Activated naive CD8-positive, alpha-beta T cell treated with anti-CD3 and anti-CD28 coated beads, Interleukin-2, amount 50 U/mL, for 16 hours (primary cell): Measurements from ENCODE around the gene SIK3.

Source experiments
- DNase-seq: peaks from one replicate; pipeline ENCODE4 v3.0.0-alpha.2; 2020; ENCODE audit warnings: low read depth, low spot score

The SIK3 gene

DNA sequence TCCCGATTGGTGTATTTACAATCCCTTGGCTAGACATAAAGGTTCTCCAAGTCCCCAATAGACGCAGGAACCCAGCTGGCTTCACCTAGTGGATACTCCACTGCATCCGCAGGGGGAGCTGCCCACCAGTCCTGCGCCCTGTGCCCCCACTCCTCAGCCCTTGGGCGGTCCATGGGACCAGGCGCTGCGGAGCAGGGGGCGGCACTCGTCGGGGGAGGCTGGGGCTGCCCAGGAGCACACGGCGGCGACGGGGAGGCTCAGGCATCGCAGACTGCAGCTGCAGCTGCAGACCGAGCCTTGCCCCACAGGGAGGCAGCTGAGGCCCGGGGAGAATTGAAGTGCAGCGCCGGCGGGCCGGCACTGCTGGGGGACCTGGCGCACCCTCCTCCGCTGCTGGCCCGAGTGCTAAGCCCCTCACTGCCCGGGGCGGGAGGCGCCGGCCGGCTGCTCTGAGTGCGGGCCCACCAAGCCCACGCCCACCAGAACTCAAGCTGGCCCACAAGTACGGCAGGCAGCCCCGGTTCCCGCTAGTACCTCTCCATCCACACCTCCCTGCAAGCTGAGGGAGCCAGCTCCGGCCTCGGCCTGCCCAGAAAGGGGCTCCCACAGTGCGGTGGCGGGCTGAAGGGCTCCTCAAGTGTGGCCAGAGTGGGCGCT, 12.2 kb upstream of the SIK3 start:
- DNase-seq = no peak

DNA sequence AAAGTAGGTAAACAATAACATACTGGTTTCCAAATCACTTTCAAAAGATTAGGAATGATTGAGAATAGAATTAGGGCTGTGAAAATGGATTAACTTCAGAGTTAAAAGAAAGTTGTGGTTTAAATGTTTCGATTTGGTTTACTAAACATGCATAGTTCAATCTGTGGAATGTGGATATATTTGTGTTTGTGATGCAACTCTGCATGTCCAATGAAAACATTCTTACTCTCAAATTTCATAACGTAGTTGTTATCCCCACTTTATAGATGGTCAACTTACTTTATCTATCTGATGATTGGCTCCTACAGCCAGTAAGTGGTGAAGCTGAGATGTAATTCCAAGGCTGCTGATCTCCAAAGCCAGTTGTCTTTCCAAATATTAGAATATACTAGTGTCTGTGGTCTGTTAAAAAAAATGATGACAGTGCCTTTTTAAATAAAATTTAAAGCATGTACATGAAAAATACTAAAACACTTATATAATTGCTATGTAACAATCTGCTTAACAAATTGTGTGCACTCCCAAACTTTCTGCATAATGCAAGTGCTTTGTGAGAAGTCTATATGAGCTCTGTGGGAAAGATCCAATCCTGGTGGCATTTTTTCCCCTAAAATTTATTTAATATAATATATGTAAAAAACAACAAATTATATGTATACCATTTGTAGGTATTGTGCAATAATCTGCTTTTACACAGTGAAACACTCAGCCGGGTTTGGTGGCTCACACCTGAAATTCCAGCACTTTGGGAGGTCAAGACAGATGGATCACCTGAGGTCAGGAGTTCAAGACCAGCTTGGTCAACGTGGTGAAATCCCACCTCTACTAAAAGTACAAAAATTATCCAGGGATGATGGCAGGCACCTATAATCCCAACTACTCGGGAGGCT, 9.7 kb upstream of the SIK3 start:
- no peak for DNase-seq

DNA sequence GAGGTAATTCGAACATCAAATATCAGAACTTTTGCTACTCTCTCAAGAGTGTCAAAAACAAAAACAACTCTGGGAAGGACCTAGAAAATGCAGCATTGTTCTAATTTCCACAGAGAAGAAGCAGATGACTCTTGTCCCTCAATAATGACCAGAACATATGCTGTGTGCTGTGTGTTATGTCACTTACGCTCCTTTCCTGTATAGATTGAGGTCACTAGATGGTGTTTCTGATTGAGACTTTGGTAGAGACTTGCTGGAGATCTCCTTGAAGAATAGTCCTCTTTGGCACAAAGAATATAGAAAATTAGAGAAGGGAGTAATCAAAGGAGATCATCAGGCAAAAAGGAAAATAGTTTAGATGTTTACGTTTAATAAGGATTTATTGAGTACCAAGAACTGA, 2.3 kb upstream of the SIK3 start:
- no peak for DNase-seq

DNA sequence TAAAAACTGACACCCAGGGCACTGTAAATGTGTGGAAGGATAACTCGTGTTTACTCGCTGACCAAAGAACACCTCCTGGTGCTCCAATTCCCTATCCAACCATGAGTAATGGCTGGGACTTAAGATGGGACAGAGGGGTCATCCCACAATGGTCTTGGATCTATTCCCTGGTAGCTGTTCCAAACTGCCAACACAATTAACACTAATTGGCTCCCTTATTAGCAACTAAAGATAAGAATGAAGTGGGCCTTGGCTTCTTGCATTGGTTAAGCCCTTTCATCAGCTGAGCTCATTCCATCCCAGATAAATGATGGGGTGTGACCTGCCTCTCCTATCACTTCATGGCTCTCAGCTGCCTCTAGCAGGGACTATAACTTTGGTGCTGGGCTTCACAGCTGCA, 1.5 kb upstream of the SIK3 start:
- no peak for DNase-seq

DNA sequence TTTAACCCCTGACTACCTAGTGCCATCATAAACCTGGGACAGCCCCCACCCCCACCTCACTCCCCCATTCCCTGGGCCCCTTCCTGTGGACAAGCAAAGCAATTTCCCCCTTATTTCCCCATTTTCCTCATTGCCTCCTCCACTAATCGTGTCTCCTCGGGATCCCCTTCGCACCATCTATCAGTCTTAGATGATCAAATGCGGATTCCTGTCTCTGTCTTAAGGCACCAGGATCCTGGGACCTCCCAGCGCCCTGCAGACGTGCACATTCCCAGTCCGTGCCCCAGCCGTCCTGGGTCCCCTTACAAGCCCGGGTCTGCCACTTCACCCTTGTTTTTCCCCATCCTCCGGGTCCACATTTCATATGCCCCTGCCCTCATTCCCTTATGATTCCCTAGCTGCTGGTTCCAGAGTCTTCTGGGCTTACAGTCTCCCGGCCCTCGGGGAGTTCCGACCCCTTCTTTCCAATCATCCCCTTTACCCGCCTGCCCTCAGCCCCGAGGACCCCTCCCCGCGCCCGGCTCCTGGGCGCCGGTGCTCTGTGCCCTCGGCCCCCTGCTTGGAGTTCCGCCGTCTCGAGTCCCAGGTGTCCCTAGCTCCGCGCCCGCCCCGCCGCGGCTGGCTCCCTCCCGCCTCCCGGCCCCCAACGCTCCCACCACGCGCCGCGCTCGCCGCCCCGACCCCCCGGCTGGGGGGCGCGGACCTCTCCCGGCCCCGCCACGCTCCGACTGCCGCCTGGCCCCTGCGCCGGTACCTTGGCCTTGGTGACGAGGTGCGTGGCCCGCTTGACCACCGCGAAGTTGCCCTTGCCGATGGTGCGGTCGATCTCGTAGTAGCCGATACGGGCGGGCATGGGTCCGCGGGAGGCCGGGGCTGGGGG, 599 bp downstream of the SIK3 start:
- DNase-seq = no peak

DNA sequence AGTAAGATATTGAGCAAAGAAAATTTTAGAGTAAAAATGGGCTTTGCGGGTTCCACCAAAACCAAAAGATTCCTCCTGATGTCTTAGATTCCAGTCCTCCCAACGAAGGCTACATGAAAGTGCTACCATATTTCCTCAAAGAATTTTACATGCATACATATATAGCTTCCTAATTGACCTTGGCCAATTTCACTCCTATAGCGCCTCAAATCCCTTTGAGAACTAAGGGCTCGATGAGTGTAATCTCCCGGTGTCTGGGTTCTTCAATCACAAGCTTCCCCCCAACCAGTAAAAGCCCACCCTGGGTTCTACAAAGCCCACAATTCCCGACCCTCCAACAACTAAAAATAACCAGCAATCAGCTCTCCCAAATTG, 1.2 kb downstream of the SIK3 start:
- DNase-seq = no peak

DNA sequence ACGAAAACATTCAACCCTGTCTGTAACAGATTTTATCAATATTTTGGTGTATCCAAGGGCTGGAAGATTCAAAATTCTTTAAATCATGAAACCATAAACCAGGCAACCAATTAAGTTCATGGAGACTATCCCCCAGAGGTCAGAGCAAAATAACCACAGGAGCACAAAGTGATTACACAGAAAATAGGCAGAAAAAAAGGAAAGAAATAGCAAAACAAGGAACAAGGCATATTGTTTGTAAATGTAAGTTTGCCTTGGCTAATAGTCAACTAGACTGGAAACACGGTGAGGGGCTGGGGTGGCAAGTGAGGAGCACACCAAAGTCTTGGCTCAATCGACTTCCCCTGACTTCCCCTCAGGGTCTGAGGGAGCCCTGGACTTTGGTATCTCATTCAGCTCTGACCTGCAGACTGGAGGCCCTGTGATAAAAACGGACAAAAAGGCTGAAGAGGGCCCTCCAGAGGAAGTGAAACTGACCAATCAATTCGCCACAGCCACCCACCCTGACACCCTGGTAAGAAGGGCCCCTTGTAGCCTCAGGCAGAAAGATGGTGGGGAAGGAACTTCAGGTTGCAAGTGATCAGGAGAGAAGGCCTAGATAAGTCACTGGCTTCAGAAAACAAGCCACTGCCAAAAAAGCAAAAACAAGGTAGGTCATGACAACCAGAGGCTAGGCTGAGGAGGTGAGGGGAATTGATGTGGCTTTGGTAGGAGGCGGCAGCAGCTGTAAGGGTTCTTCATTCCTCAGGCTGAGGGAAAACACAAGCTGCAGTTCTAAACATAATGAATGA, 1.8 kb downstream of the SIK3 start:
- no peak for DNase-seq

DNA sequence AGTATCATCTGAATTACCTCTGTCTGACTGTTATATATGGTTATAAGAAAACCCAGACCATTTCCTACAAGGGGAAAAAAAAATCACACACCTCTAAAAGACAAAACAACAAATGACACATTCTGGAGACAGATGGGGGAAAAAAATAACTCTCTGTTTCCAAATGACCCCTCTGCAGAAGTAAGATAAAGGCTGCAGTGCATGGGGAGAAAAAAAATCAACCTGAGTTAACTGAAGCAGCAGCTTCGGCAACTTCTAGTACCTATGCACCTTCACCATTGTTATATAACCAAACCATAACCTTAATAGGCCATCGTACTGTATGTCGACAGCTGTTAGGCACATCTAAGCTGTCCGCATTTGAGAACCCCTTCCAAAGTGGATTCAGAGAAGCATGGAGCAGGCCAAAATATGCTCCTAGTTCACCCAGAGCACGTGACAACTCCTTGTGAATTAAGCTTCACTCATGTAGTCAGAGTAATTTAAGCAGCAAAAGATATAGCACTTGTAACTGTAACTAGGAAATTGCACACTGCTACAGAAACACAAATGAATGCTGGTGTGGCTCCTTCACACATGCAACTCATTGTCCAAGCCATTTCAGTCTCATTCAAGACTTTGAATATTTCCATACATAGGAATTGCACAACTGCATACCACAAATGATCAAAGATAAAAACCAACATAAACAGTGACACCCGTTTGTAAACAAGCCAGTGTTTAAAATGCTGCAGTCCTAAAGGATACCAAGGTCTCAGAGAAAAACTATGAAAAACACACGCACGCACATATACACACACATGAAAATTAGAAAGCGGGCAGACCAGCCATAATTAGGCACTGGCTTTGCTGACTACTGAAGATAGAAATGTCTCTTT, 2.7 kb downstream of the SIK3 start:
- DNase-seq = no peak

DNA sequence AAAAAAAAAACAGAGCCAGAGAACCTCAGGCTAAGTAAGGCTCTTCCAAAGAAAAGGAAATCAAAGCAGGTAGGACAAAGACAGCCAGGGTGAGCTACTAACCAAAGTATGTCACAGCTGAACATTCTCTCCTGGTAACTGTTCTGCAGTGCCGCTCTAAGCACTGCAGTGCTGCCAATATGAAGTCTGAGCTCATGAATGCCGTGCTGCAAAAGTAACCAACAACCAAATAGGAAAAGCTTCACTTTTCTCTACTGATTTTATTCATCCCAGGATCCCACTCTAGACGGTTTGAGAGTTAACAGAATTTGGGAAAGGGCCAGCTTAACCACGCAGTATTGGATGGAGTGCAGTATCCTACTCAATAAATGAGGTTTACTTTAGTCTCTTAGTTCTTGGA, 3.5 kb downstream of the SIK3 start:
- no peak for DNase-seq

DNA sequence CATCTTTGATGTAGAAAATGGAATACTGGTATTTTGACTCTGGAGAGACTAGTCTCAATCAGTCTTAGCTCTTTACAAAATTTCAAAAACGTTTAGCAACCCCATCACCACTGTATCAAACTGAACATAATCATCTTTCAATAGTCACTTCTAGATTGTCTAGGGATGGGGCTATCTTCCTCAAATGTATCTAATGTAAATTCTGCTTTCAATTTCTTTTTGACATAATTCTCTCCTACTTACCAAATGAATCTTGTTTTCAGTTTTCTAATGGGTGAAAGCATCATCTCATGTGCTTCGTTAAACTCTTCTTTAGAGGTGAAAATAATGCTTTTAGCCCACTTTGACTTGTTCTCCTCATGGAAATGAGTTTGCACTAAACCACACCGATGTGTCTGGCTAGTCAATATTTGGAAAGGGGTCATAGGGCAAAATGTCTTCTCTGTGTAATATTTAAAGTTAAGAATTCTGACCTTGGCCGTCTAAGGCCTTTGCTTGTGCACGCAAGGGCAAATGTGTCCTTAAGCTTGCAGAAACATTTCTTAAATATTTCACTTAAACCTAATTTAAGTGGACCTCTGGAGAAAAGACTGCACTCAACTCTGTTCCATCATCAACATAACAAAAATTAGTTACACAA, 5.2 kb downstream of the SIK3 start:
- no peak for DNase-seq

DNA sequence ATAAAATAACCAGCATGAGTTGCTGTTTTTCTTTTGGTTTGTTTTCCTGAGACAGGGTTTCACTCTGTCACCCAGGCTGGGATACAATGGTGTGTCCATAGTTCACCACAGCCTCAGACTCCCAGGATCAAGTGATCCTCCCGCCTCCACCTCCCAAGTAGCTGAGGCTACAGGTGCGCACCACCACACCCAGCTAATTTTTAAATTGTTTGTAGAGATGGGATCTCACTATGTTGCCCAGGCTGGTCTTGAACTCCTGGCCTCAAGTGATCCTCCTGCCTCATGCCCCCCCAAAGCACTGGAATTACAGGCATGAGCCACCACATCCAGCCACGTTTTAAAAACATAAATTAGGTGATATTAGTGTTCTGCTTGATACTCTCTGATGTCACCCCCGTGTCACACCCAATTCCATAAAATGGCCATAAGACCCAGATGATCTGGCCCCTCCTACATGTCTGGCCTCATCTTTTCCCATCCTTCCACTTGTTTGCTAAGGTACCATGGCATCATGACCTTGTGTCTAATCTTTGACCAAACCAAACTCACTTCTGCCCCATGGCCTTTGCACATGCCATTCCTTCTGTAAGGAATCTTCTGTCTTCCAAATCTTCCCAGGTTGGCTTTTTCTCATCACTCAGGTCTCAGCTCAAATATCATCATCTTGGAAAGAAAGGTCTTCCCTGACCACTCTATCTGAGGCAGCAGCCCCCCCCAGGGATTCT, 6.3 kb downstream of the SIK3 start:
- DNase-seq = no peak

DNA sequence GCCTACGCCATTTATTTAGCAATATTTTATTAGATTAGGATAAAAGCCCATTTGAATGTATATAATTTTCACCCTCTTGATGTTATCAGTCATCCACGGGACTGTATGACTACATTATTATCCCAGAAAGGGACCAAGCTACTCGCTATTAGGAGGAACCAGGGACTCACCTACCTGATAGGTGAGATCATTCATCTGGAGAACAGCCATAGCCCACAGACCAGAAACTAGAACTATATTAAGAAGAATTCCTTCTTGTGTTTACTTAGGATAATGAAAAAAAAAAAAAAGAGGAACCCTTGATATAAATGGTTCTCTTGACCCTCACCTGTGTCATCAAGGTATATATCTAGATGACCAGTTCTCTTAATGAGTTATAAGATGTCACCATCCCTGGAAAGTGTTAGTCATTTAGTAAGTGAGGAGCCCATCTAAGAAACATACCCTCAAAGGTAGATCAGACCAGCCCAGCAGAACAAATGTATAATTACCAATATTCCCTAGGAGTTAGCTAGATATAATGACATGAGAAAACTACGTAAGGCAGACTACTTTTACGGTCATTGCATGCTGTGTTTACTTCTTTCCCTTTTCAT, 8.0 kb downstream of the SIK3 start:
- no peak for DNase-seq

DNA sequence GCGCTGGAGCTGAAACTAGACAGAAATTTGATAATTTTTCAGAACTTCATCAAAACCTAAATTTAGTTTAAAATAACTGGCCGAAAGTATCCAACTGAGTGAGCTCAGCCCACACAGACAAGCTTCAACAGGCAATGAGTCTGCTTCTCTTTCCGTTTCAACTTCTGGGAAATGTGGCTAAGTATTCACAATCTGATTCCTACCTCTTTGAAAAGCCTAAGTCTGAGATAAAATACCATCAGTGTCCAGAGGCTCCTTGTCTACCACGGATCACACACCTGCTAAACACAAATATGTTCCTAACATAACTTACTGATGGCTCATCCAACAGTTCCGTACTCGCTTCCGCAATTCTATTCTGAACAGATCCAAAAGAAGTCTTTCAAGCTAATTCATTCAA, 8.5 kb downstream of the SIK3 start:
- DNase-seq = no peak

DNA sequence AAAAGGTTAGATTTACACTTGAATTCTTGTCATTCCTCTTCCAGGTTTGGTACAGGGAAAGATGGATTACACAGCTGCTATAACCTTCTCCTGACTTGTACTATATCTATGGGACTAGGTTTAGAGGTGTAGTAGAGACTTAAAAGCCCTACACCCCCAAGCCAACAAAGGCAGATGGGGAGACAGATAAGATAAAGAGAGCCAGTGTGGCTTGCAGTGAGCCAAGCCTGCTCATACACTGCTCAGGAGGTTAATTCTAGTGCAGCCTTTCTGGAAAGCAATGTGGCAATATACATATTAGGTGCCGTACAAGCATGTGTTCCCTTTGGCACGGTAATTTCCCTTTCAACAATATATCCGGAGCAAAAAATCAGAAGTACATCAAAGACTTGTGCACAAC, 10.8 kb downstream of the SIK3 start:
- DNase-seq = no peak

DNA sequence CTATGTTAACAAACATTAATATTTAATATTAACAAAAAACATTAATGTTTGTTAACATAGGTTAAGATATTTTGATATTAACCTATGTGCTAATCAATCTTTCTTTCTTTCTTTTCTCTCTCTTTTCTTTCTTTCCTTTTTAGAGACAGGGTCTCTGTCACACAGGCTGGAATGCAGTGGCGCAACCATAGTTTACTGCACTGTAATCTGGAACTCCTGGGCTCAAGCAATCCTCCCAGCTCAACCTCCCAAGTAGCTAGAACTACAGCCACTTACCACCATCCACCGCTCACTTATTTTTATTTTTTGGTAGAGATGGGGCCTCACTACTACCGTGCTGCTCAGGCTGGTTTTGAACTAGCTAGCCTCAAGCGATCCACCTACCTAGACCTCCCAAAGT, 13.2 kb downstream of the SIK3 start:
- DNase-seq = no peak

DNA sequence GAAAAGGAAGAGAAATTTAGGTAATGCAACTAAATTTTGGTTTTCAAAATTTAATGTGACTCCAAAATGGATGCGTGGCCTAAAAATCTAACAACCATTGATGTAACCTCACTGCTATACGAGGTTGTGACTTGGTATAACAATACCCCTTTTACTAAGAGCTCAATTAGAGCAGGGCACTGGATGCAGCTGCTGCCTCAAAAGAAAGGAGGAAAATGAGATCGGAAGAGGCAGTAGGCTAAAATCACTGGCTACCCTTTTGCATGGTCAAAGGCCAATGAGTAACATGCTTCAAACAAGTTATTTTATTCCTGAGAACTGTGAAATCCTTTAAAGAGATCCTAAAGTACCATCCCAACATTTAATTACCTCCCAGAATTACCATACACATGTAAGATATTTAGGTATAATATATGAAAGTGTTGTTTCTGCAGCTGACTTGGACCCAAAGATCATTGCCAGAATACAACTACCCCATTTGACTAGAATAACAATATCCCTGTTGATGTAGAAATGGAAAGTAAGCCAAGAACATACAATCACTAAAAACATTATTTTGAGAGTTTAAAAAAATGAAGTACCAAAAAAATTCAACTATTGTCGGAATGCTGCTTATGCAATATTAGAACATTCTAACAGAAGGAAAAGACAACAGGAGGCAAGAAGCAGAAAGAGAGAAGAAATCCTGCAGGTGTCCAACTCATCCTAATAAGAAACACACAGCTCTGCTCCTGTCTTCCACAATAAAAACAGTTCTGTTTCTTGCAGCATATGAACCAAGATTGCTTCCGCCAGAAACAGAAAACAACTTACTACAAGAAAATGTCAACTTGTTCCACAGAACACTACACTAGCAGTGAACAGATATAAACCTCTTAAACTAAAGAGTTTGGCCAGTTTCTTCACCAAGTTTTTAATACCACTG, 15.0 kb downstream of the SIK3 start:
- no peak for DNase-seq

DNA sequence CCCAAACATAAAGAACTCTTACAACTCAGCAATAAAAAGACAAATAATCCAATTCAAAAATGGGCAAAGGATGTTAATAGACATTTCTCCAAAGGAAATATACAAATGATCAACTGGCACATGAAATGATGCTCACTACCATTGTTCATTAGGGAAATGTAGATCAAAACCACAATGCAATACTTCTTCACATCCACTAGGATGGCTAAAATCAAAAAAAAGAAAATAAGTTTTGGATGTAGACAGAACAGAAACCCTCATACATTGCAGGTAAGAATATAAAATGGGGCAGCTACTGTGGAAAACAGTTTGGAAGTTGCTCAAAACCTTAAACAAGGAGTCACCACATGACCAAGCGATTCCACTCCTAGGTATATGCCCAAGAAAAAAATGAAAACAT, 16.3 kb downstream of the SIK3 start:
- DNase-seq = no peak

DNA sequence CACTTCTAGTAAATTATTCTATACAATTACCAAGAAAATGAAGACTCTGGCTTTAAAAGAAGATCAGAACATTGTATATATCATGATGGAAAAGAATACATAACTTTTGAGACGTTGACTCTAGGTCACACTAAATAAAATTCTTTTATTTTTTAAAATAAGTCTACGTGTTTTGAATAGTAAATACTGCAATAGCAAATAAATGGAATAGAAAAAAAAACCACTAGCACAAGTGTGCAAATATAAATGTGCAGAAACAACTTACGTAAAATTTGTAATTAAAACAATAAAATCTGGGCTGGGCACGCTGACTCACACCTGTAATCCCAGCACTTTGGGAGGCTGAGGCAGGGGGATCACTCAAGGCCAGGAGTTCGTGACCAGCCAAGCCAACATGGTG, 17.9 kb downstream of the SIK3 start:
- no peak for DNase-seq
